K562 (cell line): ENCODE measurements around the gene RAE1. TPM values are rescaled to one million over a fixed set of nuclear protein-coding genes. Genes with fewer than 3 reads are reported as not detected.

Experiments used
- CREB1 ChIP-seq, 2 experiments: sonication (generic) in 1 of 2; formaldehyde crosslinking in 1 of 2; IDR thresholded peaks; 2 replicates each; pipeline versions ENCODE4 v1.6.1 to v1.8.0; 2012 to 2022; ENCODE audit warnings: inconsistent platforms in 1 of 2, mild to moderate bottlenecking in 1 of 2, missing genetic modification reagents in 1 of 2, moderate library complexity in 1 of 2
- CREM ChIP-seq: IDR thresholded peaks from 2 replicates; pipeline ENCODE4 v1.6.1; 2014; ENCODE audit warnings: antibody characterized with exemption, low read depth
- GATAD2B ChIP-seq: fragments of 450-650 bp; IDR thresholded peaks from 2 replicates; pipeline ENCODE4 v1.6.1; 2017; ENCODE audit warnings: mild to moderate bottlenecking, borderline replicate concordance
- ILF3 ChIP-seq: fragments of 450-650 bp; IDR thresholded peaks from 2 replicates; pipeline ENCODE4 v1.6.1; 2018; ENCODE audit warnings: antibody characterized with exemption, mild to moderate bottlenecking, moderate library complexity, borderline replicate concordance
- MCM2 ChIP-seq: fragments of 450-650 bp; IDR thresholded peaks from 2 replicates; pipeline ENCODE4 v1.6.1; 2017; ENCODE audit warnings: low read depth, mild to moderate bottlenecking
- NRF1 ChIP-seq, 2 experiments: fragments of 450-650 bp; IDR thresholded peaks in 1 of 2; conservative IDR thresholded peaks in 1 of 2; 2 replicates each; pipeline ENCODE4 v1.6.1; 2014; ENCODE audit warnings: mild to moderate bottlenecking in 2 of 2
- PHF8 ChIP-seq: fragments of 200-600 bp; sonication (generic); IDR thresholded peaks from 2 replicates; pipeline ENCODE4 v1.6.1; 2012; ENCODE audit warnings: mixed run types, mild to moderate bottlenecking, inconsistent platforms, low read length, moderate library complexity, borderline replicate concordance
- POLR2G ChIP-seq: fragments of 200-400 bp; formaldehyde crosslinking; IDR thresholded peaks from 2 replicates; pipeline ENCODE4 v1.6.1; 2017; ENCODE audit warnings: low read depth, mild to moderate bottlenecking, antibody characterized with exemption, low read length, moderate library complexity
- RB1 ChIP-seq: fragments of 450-650 bp; IDR thresholded peaks from 2 replicates; pipeline ENCODE4 v1.6.1; 2017; ENCODE audit warnings: low read depth, mild to moderate bottlenecking
- RBM22 ChIP-seq: fragments of 200-400 bp; formaldehyde crosslinking; IDR thresholded peaks from 2 replicates; pipeline ENCODE4 v1.6.1; 2018; ENCODE audit warnings: low read length, low read depth; ENCODE audit not compliant: poor library complexity, severe bottlenecking
- RFX7 ChIP-seq: fragments of 250-450 bp; sonication (Bioruptor Pico); IDR thresholded peaks from 2 replicates; pipeline ENCODE4 v1.5.1; 2021; ENCODE audit warnings: mild to moderate bottlenecking
- ZC3H8 ChIP-seq: fragments of 450-650 bp; IDR thresholded peaks from 2 replicates; pipeline ENCODE4 v1.6.1; 2017
- ZNF23 ChIP-seq: fragments of 250-450 bp; sonication (Bioruptor Pico); IDR thresholded peaks from 2 replicates; pipeline ENCODE4 v1.4.0; 2020; ENCODE audit warnings: mild to moderate bottlenecking
- polyA plus RNA-seq, 8 experiments: library from polyadenylated mRNA; depleted of rRNA in 4 of 8; stranded (reverse) in 5 of 8; unstranded in 3 of 8; fragments of >200 nt; fragmentation: Nextera tagmentation in 2 of 8; fragmentation: Illumina TruSeq in 1 of 8; extraction: Ambion mirVana in 2 of 8; extraction: Trizol in 1 of 8; gene quantifications; 2 replicates each; pipeline versions ENCODE4 v1.2.1 to v1.2.3, GENCODE V29; 2011 to 2014; ENCODE audit warnings: inconsistent platforms in 1 of 8, missing spikeins in 1 of 8
- total RNA-seq, 7 experiments: library from RNA; depleted of rRNA in 6 of 7; stranded (reverse); fragments of >200 nt in 6 of 7; fragmentation: Illumina TruSeq in 2 of 7; extraction: Trizol in 2 of 7; gene quantifications; 2 replicates each; pipeline versions ENCODE4 v1.2.1 to v1.2.3, GENCODE V29; 2011 to 2021; ENCODE audit warnings: low replicate concordance in 1 of 7
- TF ChIP-seq, protein P1 (sequence below): fragments of 250-450 bp; sonication (Bioruptor Pico); IDR thresholded peaks from 2 replicates; pipeline ENCODE4 v1.9.0; 2021; ENCODE audit warnings: mild to moderate bottlenecking, inconsistent platforms
- TF ChIP-seq, protein P2 (sequence below): sonication (generic); formaldehyde crosslinking; IDR thresholded peaks from 2 replicates; pipeline ENCODE4 v1.8.1; 2023; ENCODE audit warnings: mild to moderate bottlenecking, missing genetic modification reagents

The RAE1 gene
- total and polyA plus RNA-seq, 9 of the 15 experiments (the other 6 are each of a cell fraction or from before 2014, with no cell fraction given), result 33.7 to 248 (median 77.7) TPM

DNA sequence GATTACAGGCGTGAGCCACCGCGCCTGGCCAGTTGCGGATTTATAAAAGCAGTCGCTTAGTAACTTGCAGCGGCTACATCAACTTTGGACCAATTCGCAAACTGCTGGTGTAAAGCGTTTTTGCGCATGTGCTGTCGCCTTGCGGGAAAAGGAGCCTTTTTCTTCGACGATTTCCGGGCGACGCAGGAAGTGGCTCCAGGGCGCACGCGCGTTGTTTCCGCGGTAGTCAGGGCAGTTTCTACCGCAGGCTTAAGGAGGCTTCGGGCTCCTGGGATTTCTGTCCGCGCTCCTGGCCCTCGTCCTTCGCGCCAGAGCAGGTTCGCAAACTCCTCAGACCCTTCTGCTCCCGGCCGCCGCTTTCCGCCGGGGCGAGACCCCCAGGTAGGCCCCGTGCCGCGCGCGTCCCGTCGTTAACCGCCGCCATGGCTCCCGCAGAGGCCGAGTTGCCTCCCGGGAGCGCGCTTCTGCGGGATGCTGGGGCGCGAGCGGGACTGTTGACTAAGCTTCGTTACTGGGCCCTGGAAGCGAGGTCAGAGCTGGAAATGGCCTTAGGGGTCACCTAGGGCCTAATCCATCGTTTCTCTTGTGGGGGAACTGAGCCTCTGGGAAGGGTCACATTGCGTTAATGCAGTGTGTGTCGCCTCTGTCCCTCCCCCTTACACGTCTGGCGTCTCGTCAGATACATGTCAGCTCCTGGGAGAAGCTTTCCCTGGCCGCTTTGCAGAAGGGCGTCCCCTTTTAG is at the start of gene RAE1 (continued):
- TF ChIP-seq, protein P1, sequence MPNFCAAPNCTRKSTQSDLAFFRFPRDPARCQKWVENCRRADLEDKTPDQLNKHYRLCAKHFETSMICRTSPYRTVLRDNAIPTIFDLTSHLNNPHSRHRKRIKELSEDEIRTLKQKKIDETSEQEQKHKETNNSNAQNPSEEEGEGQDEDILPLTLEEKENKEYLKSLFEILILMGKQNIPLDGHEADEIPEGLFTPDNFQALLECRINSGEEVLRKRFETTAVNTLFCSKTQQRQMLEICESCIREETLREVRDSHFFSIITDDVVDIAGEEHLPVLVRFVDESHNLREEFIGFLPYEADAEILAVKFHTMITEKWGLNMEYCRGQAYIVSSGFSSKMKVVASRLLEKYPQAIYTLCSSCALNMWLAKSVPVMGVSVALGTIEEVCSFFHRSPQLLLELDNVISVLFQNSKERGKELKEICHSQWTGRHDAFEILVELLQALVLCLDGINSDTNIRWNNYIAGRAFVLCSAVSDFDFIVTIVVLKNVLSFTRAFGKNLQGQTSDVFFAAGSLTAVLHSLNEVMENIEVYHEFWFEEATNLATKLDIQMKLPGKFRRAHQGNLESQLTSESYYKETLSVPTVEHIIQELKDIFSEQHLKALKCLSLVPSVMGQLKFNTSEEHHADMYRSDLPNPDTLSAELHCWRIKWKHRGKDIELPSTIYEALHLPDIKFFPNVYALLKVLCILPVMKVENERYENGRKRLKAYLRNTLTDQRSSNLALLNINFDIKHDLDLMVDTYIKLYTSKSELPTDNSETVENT (CRISPR knock-in tag), result peak; percentile 61; the same call in 1 of the 2 replicates
- TF ChIP-seq PHF8 (peak; percentile 97), RFX7 (no peak), ILF3 (no peak), MCM2 (no peak), POLR2G (peak; percentile 89), RB1 (peak; percentile 64), CREM (peak; percentile 94), GATAD2B (no peak), ZNF23 (no peak), CREB1 (IDR thresholded peaks at IDR 0.05) (peak; percentile 74), CREB1 (CRISPR knock-in tag; IDR thresholded peaks at IDR 0.05) (peak; percentile 34; the same call in 1 of the 2 replicates), RBM22 (no peak), ZC3H8 (no peak), NRF1 (conservative IDR thresholded peaks at IDR 0.05 in 1 of 2, IDR thresholded peaks at IDR 0.05 in 1 of 2) (peak; percentile 93 to 94)
- TF ChIP-seq, protein P2, sequence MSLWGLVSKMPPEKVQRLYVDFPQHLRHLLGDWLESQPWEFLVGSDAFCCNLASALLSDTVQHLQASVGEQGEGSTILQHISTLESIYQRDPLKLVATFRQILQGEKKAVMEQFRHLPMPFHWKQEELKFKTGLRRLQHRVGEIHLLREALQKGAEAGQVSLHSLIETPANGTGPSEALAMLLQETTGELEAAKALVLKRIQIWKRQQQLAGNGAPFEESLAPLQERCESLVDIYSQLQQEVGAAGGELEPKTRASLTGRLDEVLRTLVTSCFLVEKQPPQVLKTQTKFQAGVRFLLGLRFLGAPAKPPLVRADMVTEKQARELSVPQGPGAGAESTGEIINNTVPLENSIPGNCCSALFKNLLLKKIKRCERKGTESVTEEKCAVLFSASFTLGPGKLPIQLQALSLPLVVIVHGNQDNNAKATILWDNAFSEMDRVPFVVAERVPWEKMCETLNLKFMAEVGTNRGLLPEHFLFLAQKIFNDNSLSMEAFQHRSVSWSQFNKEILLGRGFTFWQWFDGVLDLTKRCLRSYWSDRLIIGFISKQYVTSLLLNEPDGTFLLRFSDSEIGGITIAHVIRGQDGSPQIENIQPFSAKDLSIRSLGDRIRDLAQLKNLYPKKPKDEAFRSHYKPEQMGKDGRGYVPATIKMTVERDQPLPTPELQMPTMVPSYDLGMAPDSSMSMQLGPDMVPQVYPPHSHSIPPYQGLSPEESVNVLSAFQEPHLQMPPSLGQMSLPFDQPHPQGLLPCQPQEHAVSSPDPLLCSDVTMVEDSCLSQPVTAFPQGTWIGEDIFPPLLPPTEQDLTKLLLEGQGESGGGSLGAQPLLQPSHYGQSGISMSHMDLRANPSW (CRISPR knock-in tag), result peak; percentile 27; the same call in 1 of the 2 replicates
